22Rv1 (cell line): ENCODE results near the gene LRMDA.

Source experiments
- H3K27ac ChIP-seq: fragments of 450-650 bp; 2 replicates; pipeline ENCODE4 v1.5.1; 2017
- CTCF ChIP-seq: fragments of 450-650 bp; IDR thresholded peaks from 2 replicates; pipeline ENCODE4 v1.5.1; 2017; ENCODE audit warnings: mild to moderate bottlenecking
- ZFX ChIP-seq: fragments of 450-650 bp; IDR thresholded peaks from 2 replicates; pipeline ENCODE4 v1.6.1; 2017; ENCODE audit warnings: antibody characterized with exemption, borderline replicate concordance

Gene LRMDA

GRCh38 chr10:75724047-75724446 is 292.6 kb downstream of the LRMDA start:
- no peak for TF ChIP-seq ZFX
- no peak for TF ChIP-seq CTCF
- no peak overlapping the region for H3K27ac ChIP-seq

DNA sequence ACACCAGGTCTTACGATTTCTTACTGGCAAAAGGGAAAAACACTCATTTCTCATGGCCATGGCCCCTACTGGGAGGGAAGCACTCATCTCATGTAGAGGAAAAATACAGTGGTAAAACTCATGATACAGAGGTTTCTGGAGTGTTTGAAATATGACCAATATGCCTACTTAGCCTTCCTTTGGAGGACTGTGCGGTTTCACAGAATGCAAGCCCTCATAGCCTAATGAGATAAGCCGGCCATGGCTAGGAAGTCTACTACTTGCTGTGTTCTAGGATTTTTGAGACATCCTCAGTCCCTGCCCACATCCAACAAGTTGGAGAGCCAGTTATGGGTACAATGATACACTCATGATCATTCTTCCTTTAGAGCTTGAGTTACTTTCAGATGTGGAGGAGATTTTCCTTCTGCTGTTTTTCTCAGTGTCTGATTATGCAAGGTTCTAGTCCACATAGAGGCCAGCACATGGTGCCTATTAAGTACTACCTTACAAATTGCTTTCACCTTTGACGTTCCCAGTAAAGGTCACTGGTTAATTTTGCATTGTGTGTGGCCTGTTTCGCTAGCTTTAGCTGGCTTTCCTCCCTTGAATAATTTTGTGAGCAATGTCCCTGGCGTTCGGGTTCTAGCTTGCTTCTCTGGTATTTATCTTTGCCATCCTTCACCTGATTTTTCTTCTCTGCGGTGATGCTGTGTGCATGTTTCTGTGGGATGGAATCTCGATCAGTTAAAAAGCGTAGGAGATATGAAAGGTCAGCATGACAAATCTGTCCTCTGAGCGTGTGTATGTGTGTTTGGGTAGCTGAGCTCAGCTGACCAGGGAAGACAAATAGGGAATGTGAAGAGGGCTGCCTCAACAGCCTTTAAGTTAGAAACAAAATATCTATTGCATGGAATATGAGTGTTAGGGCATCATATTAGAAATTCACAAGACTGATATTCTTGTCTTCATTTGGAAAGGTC is 295.4 kb downstream of the LRMDA start:
- H3K27ac ChIP-seq, result no peak overlapping the region
- TF ChIP-seq ZFX (no peak), CTCF (no peak)

GRCh38 chr10:75730847-75731246 is 299.4 kb downstream of the LRMDA start:
- no peak overlapping the region for H3K27ac ChIP-seq
- TF ChIP-seq ZFX (no peak), CTCF (no peak)

DNA sequence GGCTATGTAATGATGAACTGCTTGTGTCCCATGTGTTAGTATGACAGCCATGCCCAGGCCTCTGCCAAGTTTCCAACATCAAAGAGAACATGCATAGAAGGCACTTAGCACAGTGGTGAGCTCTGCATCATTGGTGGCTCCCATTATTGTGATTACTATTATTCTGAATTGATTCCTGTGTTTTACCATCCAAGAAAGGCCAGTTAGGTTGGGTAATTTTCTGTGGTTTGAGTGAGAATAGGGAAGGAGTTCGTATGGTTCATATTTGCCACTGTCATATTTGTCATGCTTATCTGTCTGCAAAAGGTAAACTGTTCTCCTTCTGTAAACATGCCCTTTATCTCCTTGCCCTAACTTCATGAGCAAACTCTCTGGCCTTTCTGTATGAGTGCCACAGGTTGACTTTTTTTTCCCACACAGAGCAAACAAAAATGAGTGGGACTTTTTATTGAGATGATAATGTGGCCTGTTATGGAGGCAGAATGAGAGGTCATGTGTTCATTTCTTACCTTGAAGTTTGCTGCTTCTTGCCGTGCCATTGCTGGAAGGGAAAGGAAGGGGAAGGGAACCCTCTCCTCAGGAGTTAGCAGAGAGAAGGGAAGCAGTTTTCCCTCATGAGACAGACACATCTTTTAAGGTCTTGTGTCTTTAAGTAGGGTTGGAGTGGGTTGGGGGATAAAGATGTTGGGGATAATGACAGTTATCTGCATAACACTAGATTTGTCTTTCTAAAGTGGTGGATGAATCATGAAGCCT is 301.9 kb downstream of the LRMDA start:
- TF ChIP-seq ZFX (no peak), CTCF (no peak)
- peak overlapping the region; percentile 71 for H3K27ac ChIP-seq

- H3K27ac ChIP-seq, result no peak overlapping the region
- TF ChIP-seq ZFX (no peak), CTCF (no peak)
These were observed 304.8 kb downstream of the LRMDA start for GRCh38 chr10:75736151-75736640.

DNA sequence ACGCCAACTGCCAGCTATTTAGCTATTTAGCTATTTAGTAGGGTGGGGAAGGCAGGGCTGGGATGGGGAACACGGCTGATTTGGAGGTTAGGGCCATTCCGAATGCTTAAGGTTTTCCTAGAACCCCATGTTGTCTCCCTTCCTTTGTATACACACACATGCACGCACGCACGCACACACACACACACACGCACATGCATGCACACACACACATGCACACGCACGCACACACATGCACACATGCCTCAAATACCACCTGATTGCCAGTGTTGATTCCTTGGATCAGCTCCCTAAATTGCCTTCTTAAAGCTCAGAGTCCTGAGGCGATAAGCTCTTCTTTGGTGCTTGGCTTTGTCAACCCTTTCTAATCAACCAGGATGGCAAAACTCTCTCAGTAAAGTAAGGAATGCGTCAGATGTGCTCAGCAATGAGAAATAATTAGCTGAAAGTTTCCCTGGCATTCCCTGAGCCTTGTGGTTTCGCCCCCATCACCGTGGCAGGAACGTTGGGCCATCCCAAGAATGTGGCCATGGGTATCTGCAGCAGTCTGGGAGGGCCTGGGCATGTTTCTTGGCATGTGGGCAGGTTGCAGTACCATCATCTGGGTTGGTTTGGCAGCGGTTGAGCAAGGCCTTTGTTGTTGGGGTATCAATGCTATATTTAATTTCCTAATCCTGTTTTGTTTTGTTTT is 305.6 kb downstream of the LRMDA start:
- H3K27ac ChIP-seq, result no peak overlapping the region
- TF ChIP-seq ZFX, result no peak
- no peak for TF ChIP-seq CTCF
